Measurements from ENCODE around the gene ARHGEF28.
A peak's percentile ranks its signal among the peaks of the same experiment; 100 is the strongest.

ARHGEF28 gene, protein sequence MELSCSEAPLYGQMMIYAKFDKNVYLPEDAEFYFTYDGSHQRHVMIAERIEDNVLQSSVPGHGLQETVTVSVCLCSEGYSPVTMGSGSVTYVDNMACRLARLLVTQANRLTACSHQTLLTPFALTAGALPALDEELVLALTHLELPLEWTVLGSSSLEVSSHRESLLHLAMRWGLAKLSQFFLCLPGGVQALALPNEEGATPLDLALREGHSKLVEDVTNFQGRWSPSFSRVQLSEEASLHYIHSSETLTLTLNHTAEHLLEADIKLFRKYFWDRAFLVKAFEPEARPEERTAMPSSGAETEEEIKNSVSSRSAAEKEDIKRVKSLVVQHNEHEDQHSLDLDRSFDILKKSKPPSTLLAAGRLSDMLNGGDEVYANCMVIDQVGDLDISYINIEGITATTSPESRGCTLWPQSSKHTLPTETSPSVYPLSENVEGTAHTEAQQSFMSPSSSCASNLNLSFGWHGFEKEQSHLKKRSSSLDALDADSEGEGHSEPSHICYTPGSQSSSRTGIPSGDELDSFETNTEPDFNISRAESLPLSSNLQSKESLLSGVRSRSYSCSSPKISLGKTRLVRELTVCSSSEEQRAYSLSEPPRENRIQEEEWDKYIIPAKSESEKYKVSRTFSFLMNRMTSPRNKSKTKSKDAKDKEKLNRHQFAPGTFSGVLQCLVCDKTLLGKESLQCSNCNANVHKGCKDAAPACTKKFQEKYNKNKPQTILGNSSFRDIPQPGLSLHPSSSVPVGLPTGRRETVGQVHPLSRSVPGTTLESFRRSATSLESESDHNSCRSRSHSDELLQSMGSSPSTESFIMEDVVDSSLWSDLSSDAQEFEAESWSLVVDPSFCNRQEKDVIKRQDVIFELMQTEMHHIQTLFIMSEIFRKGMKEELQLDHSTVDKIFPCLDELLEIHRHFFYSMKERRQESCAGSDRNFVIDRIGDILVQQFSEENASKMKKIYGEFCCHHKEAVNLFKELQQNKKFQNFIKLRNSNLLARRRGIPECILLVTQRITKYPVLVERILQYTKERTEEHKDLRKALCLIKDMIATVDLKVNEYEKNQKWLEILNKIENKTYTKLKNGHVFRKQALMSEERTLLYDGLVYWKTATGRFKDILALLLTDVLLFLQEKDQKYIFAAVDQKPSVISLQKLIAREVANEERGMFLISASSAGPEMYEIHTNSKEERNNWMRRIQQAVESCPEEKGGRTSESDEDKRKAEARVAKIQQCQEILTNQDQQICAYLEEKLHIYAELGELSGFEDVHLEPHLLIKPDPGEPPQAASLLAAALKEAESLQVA (N-terminal part only)

DNA sequence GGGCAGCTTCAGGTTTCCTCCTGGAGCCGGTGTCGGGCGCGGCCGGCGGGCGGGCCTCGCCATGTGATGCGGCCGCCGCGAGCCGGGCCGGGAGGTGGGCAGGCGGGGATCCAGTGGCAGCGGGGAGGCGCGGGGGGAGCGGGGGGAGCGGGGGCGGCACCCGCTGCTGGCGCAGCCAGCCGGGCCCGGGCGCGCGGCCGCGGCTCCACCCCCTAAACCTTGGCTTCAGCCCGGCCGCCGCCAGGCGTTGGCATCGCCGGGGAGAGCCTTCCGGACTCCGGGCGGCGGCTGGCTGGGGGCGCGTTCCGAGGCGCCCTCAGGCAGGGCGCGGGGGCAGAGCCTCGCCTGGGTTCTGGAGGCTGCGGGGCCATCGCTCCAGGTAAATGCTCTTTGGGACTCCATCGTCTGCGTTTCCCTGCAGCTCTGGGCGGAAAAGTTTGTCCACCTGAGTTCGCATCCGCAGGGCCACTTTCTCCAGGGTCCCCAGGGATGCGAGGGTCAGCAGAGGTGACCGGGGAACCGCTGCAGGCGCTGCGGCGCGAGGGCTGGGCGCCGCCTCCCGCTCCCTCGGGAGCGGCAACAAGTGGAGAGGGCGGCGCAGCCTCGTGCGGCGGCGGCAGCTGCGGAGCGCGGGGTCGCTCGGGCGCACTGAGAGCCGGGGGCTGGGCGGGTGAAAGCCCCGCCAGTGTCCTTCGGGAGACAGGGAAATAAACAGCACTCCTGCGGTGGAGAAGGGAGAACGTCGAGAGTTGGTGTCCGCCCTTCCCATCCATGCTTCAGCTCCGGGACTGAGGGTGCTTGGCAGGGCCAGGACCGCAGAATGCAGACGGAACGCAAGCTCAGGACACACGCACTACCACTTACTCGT lies at the start of gene ARHGEF28:
TSS of gene ARHGEF28 (plus strand) at position 253 of the 868 bp plus-strand sequence. CDS start 58,656 bp downstream, outside the sequence.
- DNase-seq (ENCODE audit: low read depth, low spot score): no peak

DNA sequence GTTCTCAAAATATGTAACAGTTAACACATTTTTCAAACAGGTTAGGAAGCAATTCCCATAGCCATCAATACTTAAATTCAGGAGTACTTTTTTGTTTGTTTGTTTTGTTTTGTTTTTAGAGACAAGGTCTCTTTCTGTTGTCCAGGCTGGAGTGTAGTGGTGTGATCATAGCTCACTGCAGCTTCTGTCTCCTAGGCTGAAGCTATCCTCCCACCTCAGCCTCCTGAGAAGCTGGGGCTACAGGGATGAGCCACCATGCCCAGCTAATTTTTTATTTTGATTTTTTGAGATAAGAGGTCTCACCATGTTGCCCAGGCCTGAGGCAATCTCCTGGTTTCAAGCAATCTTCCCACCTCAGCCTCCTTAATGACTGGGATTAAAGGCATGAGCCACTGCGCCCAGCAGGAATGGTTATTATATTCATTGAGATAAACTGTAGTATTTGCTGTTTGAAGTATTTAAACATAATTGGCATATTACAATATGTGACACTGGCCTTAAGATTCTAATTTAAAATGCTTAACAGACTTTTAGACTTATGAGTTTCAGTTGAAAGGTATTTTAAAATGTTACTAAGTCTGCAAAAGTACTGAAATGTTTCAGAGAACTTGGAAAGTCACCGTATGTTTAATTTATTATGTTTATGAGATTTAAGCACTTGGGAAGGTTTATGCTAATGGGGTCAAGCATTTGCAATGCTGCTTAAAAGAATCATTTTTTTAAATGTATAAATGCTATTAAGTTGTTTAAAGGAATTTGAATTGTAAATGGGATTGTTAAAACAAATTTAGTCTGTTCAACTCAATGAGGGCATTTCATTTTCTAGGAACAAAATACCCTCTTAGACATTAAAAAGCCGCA lies 43.5 kb upstream of the ARHGEF28 start:
- DNase-seq (ENCODE audit: low read depth, low spot score): no peak

DNA sequence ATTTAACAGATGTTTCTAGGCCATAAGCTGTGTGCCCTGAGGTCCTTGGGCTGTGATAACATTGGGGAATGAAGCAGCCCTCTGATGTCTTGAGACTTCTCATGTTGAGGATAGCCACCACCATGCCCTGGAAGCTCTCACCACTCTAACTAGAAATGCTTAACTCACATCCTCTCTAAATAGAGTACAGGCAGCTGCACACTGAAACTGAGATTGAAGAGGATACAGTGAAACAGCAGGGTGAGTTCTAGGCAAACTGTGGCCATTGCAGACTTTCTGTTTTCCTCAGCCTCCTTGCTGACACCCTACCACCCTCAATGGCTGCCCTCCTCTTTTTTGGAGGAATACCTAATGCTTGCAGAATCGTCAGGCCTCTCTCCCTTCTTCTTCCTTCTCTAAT lies 38.1 kb upstream of the ARHGEF28 start:
- DNase-seq (ENCODE audit: low read depth, low spot score): no peak

GRCh38 chr5:73591102-73591695 lies 34.8 kb upstream of the ARHGEF28 start:
- peak; percentile 28 for DNase-seq (ENCODE audit: low read depth, low spot score)

DNA sequence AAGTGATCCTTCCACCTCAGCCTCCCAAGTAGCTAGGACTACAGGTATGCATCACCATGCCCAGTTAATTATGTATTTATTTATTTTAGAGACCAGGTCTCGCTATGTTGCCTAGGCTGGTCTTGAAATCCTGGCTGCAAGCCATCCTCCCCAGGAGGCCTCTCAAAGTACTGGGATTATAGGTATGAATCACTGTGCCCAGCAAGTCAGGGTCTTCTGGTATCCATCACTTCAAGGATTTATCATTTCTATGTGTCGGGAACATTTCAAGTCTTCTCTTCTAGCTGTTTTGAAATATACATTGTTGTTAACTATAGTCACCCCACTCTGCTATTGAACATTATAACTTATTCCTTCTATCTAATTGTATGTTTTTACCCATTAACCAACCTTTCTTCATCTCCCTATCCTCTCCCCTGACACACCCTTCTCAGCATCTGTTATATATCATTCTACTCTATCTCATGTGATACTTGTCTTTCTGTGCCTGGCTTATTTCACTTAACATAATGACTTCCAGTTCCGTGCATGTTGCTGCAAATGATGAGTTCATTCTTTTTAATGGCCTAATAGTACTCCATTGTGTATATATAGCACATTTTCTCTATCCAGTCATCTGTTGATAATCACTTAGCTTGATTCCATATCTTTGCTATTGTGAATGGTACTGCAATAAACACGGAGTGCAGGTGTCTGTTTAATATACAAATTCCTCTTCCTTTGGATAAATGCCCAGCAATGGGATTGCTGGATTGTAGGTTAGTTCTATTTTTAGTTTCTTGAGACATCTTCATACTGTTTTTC lies 34.1 kb upstream of the ARHGEF28 start:
- DNase-seq (ENCODE audit: low read depth, low spot score): no peak

GRCh38 chr5:73592551-73592950 lies 33.4 kb upstream of the ARHGEF28 start:
- DNase-seq (ENCODE audit: low read depth, low spot score): no peak

- no peak for DNase-seq (ENCODE audit: low read depth, low spot score)
These were observed 29.2 kb upstream of the ARHGEF28 start for GRCh38 chr5:73596705-73597328.

DNA sequence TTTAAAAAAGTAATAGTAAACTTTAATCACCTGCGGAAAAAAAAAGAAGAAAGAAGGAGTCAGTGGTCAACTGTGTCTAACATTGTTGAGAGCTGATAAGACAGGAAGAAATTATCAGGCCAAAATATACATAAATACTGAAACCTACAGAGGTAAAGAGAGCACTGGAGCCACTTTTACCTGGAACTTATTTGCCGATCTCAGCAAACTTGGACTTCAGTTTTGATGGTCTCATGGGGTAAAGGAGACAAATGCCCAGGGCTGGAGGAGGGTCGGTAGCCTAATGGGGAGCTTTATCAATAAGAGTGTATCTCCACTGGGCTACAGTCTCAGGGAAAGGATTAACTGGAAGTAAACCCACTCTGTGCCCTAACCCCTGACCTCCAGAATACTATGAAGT lies 26.6 kb upstream of the ARHGEF28 start:
- DNase-seq (ENCODE audit: low read depth, low spot score): no peak

DNA sequence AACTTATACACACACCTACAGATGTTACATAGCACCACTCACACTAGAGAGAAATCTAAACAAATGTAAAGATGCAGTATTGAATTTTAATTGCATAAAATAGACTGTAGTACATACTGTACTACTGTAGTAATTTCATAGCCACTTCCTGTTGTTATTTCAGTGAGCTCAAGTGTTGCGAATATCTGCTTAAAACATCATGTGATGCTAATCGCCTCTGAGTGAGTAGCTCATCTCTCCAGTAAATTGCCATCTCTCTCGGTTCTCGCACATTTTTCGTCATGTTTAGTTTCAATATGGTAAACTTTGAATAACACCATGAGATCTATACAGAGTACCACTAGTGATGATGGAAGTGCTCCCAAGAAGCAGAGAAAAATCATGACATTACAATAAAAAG lies 22.0 kb upstream of the ARHGEF28 start:
- no peak for DNase-seq (ENCODE audit: low read depth, low spot score)

DNA sequence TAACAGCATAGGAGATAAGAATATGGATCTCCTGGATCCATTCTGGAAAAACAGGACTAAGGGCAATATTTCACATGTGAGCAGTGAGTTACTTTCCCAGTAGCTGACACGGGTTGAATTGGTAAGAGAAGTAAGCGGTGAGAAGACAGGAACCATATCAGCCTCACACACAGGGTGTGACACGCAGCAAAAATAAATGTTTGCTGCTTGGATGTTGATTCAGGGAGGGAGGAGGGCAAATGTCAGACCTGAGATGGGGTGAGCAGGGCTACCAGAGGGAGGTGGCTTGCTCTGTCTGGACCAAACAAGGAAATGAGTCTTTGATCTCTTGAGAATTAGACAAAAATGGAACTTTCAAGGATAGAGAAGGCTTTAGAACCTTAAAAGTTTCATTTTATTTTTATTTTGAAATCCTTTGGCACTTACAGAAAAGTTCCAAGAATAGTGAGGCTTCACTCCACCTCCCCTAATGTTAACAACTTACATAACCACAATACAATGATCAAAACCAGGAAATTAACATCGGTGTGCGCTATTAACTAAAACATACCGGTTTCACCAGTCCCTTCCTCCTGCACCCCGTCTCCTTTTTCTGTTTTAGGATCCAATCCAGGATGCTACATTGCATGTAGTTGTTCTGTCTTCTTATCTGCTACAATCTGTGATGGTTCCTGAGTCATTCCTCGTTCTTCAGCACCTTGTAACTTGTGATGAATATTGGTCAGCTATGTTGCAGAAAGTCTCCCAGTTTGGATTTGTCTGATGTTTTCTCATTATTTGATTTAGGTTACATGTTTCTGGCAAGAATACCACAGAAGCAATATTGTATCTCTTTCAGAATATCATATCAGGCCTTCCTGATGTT lies 20.5 kb upstream of the ARHGEF28 start:
- DNase-seq (ENCODE audit: low read depth, low spot score): no peak

DNA sequence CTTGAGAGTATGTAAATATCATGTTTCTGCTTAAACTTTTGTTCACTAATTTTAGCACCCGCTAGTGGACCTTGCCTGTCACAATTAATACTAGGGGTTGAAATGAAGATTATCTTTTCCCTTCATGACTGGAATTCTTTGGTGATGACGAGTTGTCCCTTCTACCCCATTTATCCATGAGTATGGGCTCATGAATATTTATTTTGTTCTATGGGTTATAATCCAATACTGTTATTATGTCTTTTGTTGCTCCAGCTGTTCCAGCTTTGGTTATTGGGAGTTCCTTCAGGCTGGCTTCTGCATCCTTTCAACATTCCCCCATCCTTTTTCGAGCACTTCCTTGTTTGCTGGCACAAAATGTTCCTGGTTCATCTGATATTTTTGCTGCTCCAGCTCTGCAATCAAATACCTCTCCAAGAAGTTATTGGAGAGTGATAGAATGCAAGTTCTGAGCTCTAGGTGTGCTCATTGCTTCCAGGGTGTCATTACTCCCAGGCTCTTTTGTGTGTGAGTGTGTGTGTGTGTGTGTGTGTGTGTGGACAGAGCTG lies 19.7 kb upstream of the ARHGEF28 start:
- DNase-seq (ENCODE audit: low read depth, low spot score): no peak

DNA sequence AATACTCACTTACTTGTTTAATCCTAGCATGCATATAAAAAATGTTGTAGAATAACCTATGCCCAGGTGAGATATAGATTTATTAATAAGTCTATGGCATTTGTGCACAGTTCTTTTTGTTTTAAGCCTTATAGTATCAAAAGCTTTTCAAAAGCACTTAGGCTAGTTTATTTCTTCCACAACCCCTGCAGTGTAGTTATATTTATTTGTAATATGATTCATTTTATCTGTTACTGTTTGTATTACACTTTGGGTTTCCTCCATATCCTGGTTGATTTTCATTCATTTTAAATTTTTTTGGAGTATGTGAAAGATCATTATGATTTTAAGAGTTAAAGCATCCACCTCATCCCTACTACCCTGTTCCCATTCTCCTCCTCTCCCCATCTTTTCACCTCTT lies 18.8 kb upstream of the ARHGEF28 start:
- no peak for DNase-seq (ENCODE audit: low read depth, low spot score)

- no peak for DNase-seq (ENCODE audit: low read depth, low spot score)
These were observed 13.2 kb upstream of the ARHGEF28 start for GRCh38 chr5:73612799-73613198.

DNA sequence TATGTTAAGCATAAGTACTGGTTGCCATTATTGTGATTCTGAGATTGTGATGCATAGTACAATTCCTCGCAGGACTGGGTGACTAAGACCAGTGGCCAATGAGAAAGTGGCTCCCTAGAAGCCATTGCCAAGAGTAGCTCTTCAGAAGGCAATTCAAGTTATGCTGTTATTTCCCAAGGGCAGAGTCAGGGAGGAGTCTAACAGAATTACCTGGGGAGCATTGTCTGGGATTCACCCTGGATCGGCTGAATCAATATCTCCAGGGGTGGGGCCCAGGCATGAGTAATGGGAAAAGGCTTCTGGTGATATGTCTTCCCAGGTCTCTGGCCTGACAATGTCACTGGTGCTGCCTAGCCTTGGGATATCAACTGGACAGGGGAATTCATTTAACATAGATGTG lies 10.9 kb upstream of the ARHGEF28 start:
- DNase-seq (ENCODE audit: low read depth, low spot score): no peak

DNA sequence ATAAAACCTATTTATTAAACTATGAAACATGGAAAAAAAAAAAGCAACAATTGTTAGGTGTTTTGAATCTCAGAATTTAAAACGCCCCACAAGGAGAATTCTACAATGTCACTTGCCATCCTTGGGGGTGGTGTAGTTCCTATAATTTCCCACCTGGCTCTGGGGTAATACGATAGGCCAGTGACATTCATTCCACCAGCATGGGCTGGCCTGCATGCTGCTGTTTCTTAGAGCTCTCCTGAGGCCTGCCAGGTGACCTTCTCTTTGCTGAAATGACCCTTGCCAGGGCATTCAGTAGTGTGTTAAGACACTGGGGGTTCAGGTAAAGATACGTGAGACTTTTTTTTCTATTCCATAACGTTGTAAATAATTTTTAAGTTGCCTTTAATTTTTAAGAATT lies 10.0 kb upstream of the ARHGEF28 start:
- DNase-seq (ENCODE audit: low read depth, low spot score): no peak

- DNase-seq (ENCODE audit: low read depth, low spot score): no peak
These were observed 8.3 kb upstream of the ARHGEF28 start for GRCh38 chr5:73617510-73618279.
